Measurements from ENCODE around the gene IKZF3. TPM values are rescaled to one million over a fixed set of nuclear protein-coding genes. Genes with fewer than 3 reads are reported as not detected.

Gene IKZF3
- total and polyA plus RNA-seq, 7 donors: 0.01 to 0.82 (median 0.14) TPM

GRCh38 chr17:39709998-39710964 is 153.8 kb downstream of the IKZF3 start:
- intact Hi-C loops (cut with DNase I): loop anchor here in 1 of 2 donors (1.0 kb wide), 1 partner anchor 59 kb away; no protein-coding TSS in a partner anchor
- 85 to 86% (median 85%) methylated on average over 20 of the region's 20 CpGs for WGBS, 3 donors
- ATAC-seq (no peak), DNase-seq (peak in 1 of 2 donors; percentile 49)
- no peak for TF ChIP-seq CTCF (IDR thresholded peaks at IDR 0.05)
- Histone ChIP-seq H3K27me3 (ENCODE audit: insufficient read depth in 3 of 3, low read length in 2 of 3) (no peaks in the 10 kb centered on the region), H3K4me3 (no peak overlapping the region), H3K4me1 (peaks cover 8% of the 10 kb centered on the region), H3K36me3 (ENCODE audit: insufficient read depth in 1 of 2, low read depth in 1 of 2) (peaks cover 0 to 85% of the 10 kb centered on the region in 2 donors), H3K27ac (no peak overlapping the region), H3K9me3 (no peaks in the 10 kb centered on the region)

DNA sequence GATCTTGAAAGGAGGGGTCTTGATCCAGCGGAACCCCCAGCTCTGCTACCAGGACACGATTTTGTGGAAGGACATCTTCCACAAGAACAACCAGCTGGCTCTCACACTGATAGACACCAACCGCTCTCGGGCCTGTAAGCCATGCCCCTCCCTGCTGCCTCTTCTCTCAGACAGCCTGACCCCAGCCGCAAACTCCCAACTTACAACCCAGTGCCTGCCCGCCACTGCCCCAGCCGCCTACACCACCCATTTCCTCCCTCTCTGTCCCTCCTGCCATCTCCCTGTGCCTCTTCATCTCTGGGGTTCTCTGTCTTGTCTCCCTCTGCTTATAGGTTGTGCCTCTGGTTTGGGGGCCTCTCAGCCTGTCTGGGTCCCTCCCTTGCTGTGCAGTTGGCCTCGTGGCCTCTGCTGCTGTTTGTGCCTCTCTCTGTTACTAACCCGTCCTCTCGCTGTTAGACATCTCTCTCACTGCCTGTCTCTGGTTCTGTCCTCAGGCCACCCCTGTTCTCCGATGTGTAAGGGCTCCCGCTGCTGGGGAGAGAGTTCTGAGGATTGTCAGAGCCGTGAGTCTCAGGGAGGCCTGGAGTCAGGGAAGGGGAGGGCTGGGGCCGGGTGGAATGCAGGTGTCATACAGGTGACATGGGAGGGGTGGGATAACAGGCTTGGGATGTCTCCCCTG is 154.7 kb downstream of the IKZF3 start:
- no peak for TF ChIP-seq CTCF (IDR thresholded peaks at IDR 0.05)
- ATAC-seq (no peak), DNase-seq (peak in 1 of 2 donors; percentile 8)
- H3K9me3 ChIP-seq: no peaks in the 10 kb centered on the region
- H3K4me1 ChIP-seq: peaks cover 17% of the 10 kb centered on the region
- H3K27me3 ChIP-seq (ENCODE audit: insufficient read depth in 3 of 3, low read length in 2 of 3): no peaks in the 10 kb centered on the region
- intact Hi-C loops (cut with DNase I): no loop called here
- H3K27ac ChIP-seq: no peak overlapping the region
- WGBS, 3 donors: 85 to 90% (median 89%) methylated on average over 13 to 14 of the region's 14 CpGs
- peaks cover 0 to 76% of the 10 kb centered on the region in 2 donors for H3K36me3 ChIP-seq (ENCODE audit: insufficient read depth in 1 of 2, low read depth in 1 of 2)
- H3K4me3 ChIP-seq: no peak overlapping the region

Other genes starting within 250 kb of the IKZF3 start
- gene PPP1R1B, start 237.4 kb downstream of the IKZF3 start, total RNA-seq: under 1 TPM in 3 of 4 donors, not detected in 1; 0.21 to 0.42 (median 0.23) TPM
- gene PPP1R1B, start 237.4 kb downstream of the IKZF3 start, polyA plus RNA-seq: 1 to 10 TPM in 1 of 3 donors, under 1 TPM in 2; 0.10 to 1.6 (median 0.35) TPM
- 10 to 100 TPM; 22.5 to 32.6 (median 26.1) TPM for gene STARD3, start 227.2 kb downstream of the IKZF3 start, total RNA-seq
- gene STARD3, start 227.2 kb downstream of the IKZF3 start, polyA plus RNA-seq: 10 to 100 TPM; 33.0 to 62.8 (median 47.9) TPM
- 1,000 to 10,000 TPM; 3,389 to 5,818 (median 3,842) TPM for gene TCAP, start 199.0 kb downstream of the IKZF3 start, total RNA-seq
- 1,000 to 10,000 TPM; 2,116 to 7,047 (median 2,671) TPM for gene TCAP, start 199.0 kb downstream of the IKZF3 start, polyA plus RNA-seq
- gene PNMT, start 195.9 kb downstream of the IKZF3 start, total RNA-seq: 10 to 100 TPM in 2 of 4 donors, 1 to 10 TPM in 2; 5.9 to 15.3 (median 11.8) TPM
- gene PNMT, start 195.9 kb downstream of the IKZF3 start, polyA plus RNA-seq: 10 to 100 TPM in 1 of 3 donors, 1 to 10 TPM in 2; 6.0 to 13.0 (median 6.8) TPM
- gene PGAP3, start 176.3 kb downstream of the IKZF3 start, total RNA-seq: 1 to 10 TPM; 4.5 to 7.9 (median 6.7) TPM
- gene PGAP3, start 176.3 kb downstream of the IKZF3 start, polyA plus RNA-seq: 1 to 10 TPM; 1.4 to 4.2 (median 3.3) TPM
- gene ERBB2, start 164.2 kb downstream of the IKZF3 start, total RNA-seq: 10 to 100 TPM; 20.4 to 24.9 (median 21.1) TPM
- gene ERBB2, start 164.2 kb downstream of the IKZF3 start, polyA plus RNA-seq: 10 to 100 TPM in 1 of 3 donors, 1 to 10 TPM in 2; 4.0 to 11.1 (median 9.2) TPM
- gene MIEN1, start 133.8 kb downstream of the IKZF3 start, total RNA-seq: 10 to 100 TPM; 28.2 to 44.3 (median 36.2) TPM
- gene MIEN1, start 133.8 kb downstream of the IKZF3 start, polyA plus RNA-seq: 10 to 100 TPM; 42.6 to 83.9 (median 63.5) TPM
- gene GRB7, start 126.4 kb downstream of the IKZF3 start, total RNA-seq: not detected
- under 1 TPM in 2 of 3 donors, not detected in 1; 0.06 to 0.69 TPM for gene GRB7, start 126.4 kb downstream of the IKZF3 start, polyA plus RNA-seq
- gene ZPBP2, start 3.9 kb upstream of the IKZF3 start, total RNA-seq: not detected
- gene ZPBP2, start 3.9 kb upstream of the IKZF3 start, polyA plus RNA-seq: not detected
- 1 to 10 TPM in 1 of 4 donors, under 1 TPM in 3; 0.54 to 3.6 (median 0.93) TPM for gene GSDMB, start 54.3 kb upstream of the IKZF3 start, total RNA-seq
- gene GSDMB, start 54.3 kb upstream of the IKZF3 start, polyA plus RNA-seq: 1 to 10 TPM in 1 of 3 donors, under 1 TPM in 2; 0.77 to 1.1 (median 1.00) TPM
- gene ORMDL3, start 63.3 kb upstream of the IKZF3 start, total RNA-seq: 10 to 100 TPM; 16.9 to 25.1 (median 22.0) TPM
- gene ORMDL3, start 63.3 kb upstream of the IKZF3 start, polyA plus RNA-seq: 10 to 100 TPM; 18.7 to 66.9 (median 23.6) TPM
- not detected for gene LRRC3C, start 63.4 kb upstream of the IKZF3 start, total RNA-seq
- gene LRRC3C, start 63.4 kb upstream of the IKZF3 start, polyA plus RNA-seq: under 1 TPM in 1 of 3 donors, not detected in 2; 0.04 TPM
- gene GSDMA, start 98.7 kb upstream of the IKZF3 start, total RNA-seq: under 1 TPM in 2 of 4 donors, not detected in 2; 0.24 to 0.32 TPM
- under 1 TPM in 2 of 3 donors, not detected in 1; 0.03 to 0.06 TPM for gene GSDMA, start 98.7 kb upstream of the IKZF3 start, polyA plus RNA-seq
- 100 to 1,000 TPM; 137 to 253 (median 220) TPM for gene PSMD3, start 116.5 kb upstream of the IKZF3 start, total RNA-seq
- 100 to 1,000 TPM; 168 to 392 (median 234) TPM for gene PSMD3, start 116.5 kb upstream of the IKZF3 start, polyA plus RNA-seq
- 10 to 100 TPM in 2 of 4 donors, under 1 TPM in 2; 0.30 to 39.8 (median 19.4) TPM for gene CSF3, start 151.1 kb upstream of the IKZF3 start, total RNA-seq
- 10 to 100 TPM in 1 of 3 donors, 1 to 10 TPM in 2; 3.4 to 46.2 (median 3.9) TPM for gene CSF3, start 151.1 kb upstream of the IKZF3 start, polyA plus RNA-seq
- gene MED24, start 190.1 kb upstream of the IKZF3 start, total RNA-seq: 100 to 1,000 TPM in 2 of 4 donors, 10 to 100 TPM in 2; 56.3 to 120 (median 87.9) TPM
- 100 to 1,000 TPM in 1 of 3 donors, 10 to 100 TPM in 2; 51.1 to 115 (median 55.9) TPM for gene MED24, start 190.1 kb upstream of the IKZF3 start, polyA plus RNA-seq
- gene THRA, start 198.7 kb upstream of the IKZF3 start, total RNA-seq: 10 to 100 TPM; 39.5 to 55.1 (median 42.9) TPM
- 10 to 100 TPM in 2 of 3 donors, 1 to 10 TPM in 1; 9.5 to 60.0 (median 29.0) TPM for gene THRA, start 198.7 kb upstream of the IKZF3 start, polyA plus RNA-seq
- 10 to 100 TPM; 29.4 to 88.7 (median 51.0) TPM for gene NR1D1, start 236.3 kb upstream of the IKZF3 start, total RNA-seq
- 10 to 100 TPM; 21.4 to 41.6 (median 24.4) TPM for gene NR1D1, start 236.3 kb upstream of the IKZF3 start, polyA plus RNA-seq

Data from psoas muscle (tissue), 8 donors.